HEK293T (cell line): ENCODE results near the gene SURF2.

ENCODE experiments used
- CTCF ChIA-PET: fragments of 350-600 bp; formaldehyde crosslinking; extraction: SDS; loops from one replicate; lab custom pipeline; 2021; ENCODE audit warnings: antibody characterized with exemption, inconsistent platforms; lab: Yijun Ruan, JAX
- POLR2A ChIA-PET: fragments of 350-600 bp; formaldehyde crosslinking; extraction: SDS; loops from one replicate; lab custom pipeline; 2020; ENCODE audit warnings: antibody characterized with exemption, inconsistent platforms; lab: Yijun Ruan, JAX
- DNase-seq: peaks from one replicate; pipeline ENCODE4 v3.0.0; 2012; ENCODE audit warnings: mixed read lengths; ENCODE audit errors: extremely low spot score
- ARNT ChIP-seq: fragments of 450-650 bp; IDR thresholded peaks from 2 replicates; pipeline ENCODE4 v1.6.1; 2017; ENCODE audit warnings: mild to moderate bottlenecking
- BHLHE40 ChIP-seq: fragments of 450-650 bp; IDR thresholded peaks from 2 replicates; pipeline ENCODE4 v1.6.1; 2016; ENCODE audit warnings: mild to moderate bottlenecking, moderate library complexity, borderline replicate concordance
- CTBP1 ChIP-seq: fragments of 450-650 bp; IDR thresholded peaks from 2 replicates; pipeline ENCODE4 v1.6.1; 2016; ENCODE audit warnings: borderline replicate concordance
- ELF4 ChIP-seq: fragments of 450-650 bp; IDR thresholded peaks from 2 replicates; pipeline ENCODE4 v1.6.1; 2017; ENCODE audit warnings: antibody characterized with exemption
- FOXA1 ChIP-seq: fragments of 450-650 bp; IDR thresholded peaks from 2 replicates; pipeline ENCODE4 v1.6.1; 2016; ENCODE audit warnings: mild to moderate bottlenecking
- FOXK2 ChIP-seq: fragments of 450-650 bp; IDR thresholded peaks from 2 replicates; pipeline ENCODE4 v1.6.1; 2016; ENCODE audit warnings: mild to moderate bottlenecking
- FOXM1 ChIP-seq: fragments of 450-650 bp; IDR thresholded peaks from 2 replicates; pipeline ENCODE4 v1.6.1; 2017; ENCODE audit warnings: mild to moderate bottlenecking, borderline replicate concordance
- HDGF ChIP-seq: fragments of 450-650 bp; IDR thresholded peaks from 2 replicates; pipeline ENCODE4 v1.6.1; 2017; ENCODE audit warnings: antibody characterized with exemption, borderline replicate concordance
- L3MBTL2 ChIP-seq: fragments of 450-650 bp; conservative IDR thresholded peaks from 2 replicates; pipeline ENCODE4 v1.6.1; 2016; ENCODE audit warnings: mild to moderate bottlenecking
- LEF1 ChIP-seq: fragments of 450-650 bp; IDR thresholded peaks from 2 replicates; pipeline ENCODE4 v1.6.1; 2017; ENCODE audit warnings: mild to moderate bottlenecking, borderline replicate concordance
- NFRKB ChIP-seq: fragments of 450-650 bp; IDR thresholded peaks from 2 replicates; pipeline ENCODE4 v1.6.1; 2016; ENCODE audit warnings: mild to moderate bottlenecking, moderate library complexity
- PKNOX1 ChIP-seq: fragments of 450-650 bp; IDR thresholded peaks from 2 replicates; pipeline ENCODE4 v1.6.1; 2016
- SP1 ChIP-seq: fragments of 450-650 bp; IDR thresholded peaks from 2 replicates; pipeline ENCODE4 v1.6.1; 2017
- SUZ12 ChIP-seq: fragments of 450-650 bp; IDR thresholded peaks from 2 replicates; pipeline ENCODE4 v1.6.1; 2016; ENCODE audit warnings: mild to moderate bottlenecking
- TARDBP ChIP-seq: fragments of 450-650 bp; IDR thresholded peaks from 2 replicates; pipeline ENCODE4 v1.6.1; 2016
- ZNF384 ChIP-seq: fragments of 450-650 bp; IDR thresholded peaks from 2 replicates; pipeline ENCODE4 v1.6.1; 2016

The SURF2 gene

GRCh38 chr9:133348718-133349573 lies 7.4 kb upstream of the SURF2 start:
- DNase-seq = no peak
- ChIA-PET CTCF (no interaction called here), POLR2A (interaction anchor here (1.0 to 2.1 kb wide), 7 partner anchors 8 to 111 kb away, joined by 3 to 20 read pairs (median 12); partner anchors contain the start of genes CACFD1, STKLD1, SURF1 and SURF2)
- no peak for TF ChIP-seq ARNT
- TF ChIP-seq ELF4 = no peak
- TF ChIP-seq NFRKB = no peak
- no peak for TF ChIP-seq HDGF
- TF ChIP-seq FOXM1 = no peak

- ChIA-PET POLR2A (interaction anchor here (1.0 to 2.8 kb wide), 4 partner anchors 8 to 27 kb away, joined by 3 to 13 read pairs (median 6); partner anchors contain the start of gene STKLD1), CTCF (no interaction called here)
- TF ChIP-seq SP1 = no peak
- TF ChIP-seq FOXM1 = no peak
- TF ChIP-seq L3MBTL2 = no peak
- no peak for TF ChIP-seq HDGF
- TF ChIP-seq PKNOX1 = no peak
- TF ChIP-seq FOXA1 = no peak
- no peak for TF ChIP-seq FOXK2
- TF ChIP-seq CTBP1 = no peak
- TF ChIP-seq ELF4 = no peak
- no peak for DNase-seq
Measured at GRCh38 chr9:133349965-133350616, 6.3 kb upstream of the SURF2 start.

GRCh38 chr9:133351526-133351907 lies 4.8 kb upstream of the SURF2 start:
- ChIA-PET CTCF (interaction anchor here (0.6 to 1.2 kb wide), 5 partner anchors 8 to 166 kb away, joined by 3 to 4 read pairs (median 3); no protein-coding TSS in a partner anchor), POLR2A (interaction anchor here (1.1 to 2.8 kb wide), 4 partner anchors 12 to 108 kb away, joined by 3 to 13 read pairs (median 6); partner anchors contain the start of genes CACFD1 and STKLD1)
- TF ChIP-seq TARDBP = no peak
- TF ChIP-seq LEF1 = no peak
- TF ChIP-seq PKNOX1 = no peak
- no peak for TF ChIP-seq HDGF
- no peak for TF ChIP-seq ARNT
- TF ChIP-seq NFRKB = no peak
- no peak for TF ChIP-seq FOXM1
- no peak for TF ChIP-seq L3MBTL2
- no peak for TF ChIP-seq ZNF384
- no peak for TF ChIP-seq CTBP1
- no peak for TF ChIP-seq ELF4
- TF ChIP-seq BHLHE40 = no peak
- TF ChIP-seq SUZ12 = no peak
- no peak for TF ChIP-seq FOXA1
- DNase-seq = no peak

- no peak for TF ChIP-seq ZNF384
- 0 out of 2 replicates have a peak, but pooled peaks have one; percentile 6 for TF ChIP-seq L3MBTL2
- 0 out of 2 replicates have a peak, but pooled peaks have one; percentile 48 for TF ChIP-seq HDGF
- DNase-seq = peak; percentile 57
- POLR2A ChIA-PET = interaction anchor here (0.6 to 2.8 kb wide), 4 partner anchors 12 to 192 kb away, joined by 3 to 13 read pairs (median 6); partner anchors contain the start of gene STKLD1
- CTCF ChIA-PET = interaction anchor here (0.6 to 0.8 kb wide), 3 partner anchors 20 to 167 kb away, joined by 3 to 4 read pairs (median 3); no protein-coding TSS in a partner anchor
Measured at GRCh38 chr9:133351908-133352634, 4.3 kb upstream of the SURF2 start.

- DNase-seq = no peak
- TF ChIP-seq FOXM1 (no peak), HDGF (no peak), L3MBTL2 (no peak), LEF1 (no peak), NFRKB (no peak), ELF4 (no peak), SP1 (no peak)
- POLR2A ChIA-PET = interaction anchor here (0.6 to 2.8 kb wide), 2 partner anchors 13 to 193 kb away, joined by 3 to 9 read pairs; no protein-coding TSS in a partner anchor
- CTCF ChIA-PET = no interaction called here
Measured at GRCh38 chr9:133352635-133353340, 3.6 kb upstream of the SURF2 start.

GRCh38 chr9:133353548-133353947 lies 2.8 kb upstream of the SURF2 start:
- TF ChIP-seq LEF1 = no peak
- no peak for TF ChIP-seq FOXM1
- no peak for TF ChIP-seq BHLHE40
- no peak for TF ChIP-seq SUZ12
- TF ChIP-seq ARNT = no peak
- TF ChIP-seq SP1 = no peak
- no peak for TF ChIP-seq ELF4
- TF ChIP-seq CTBP1 = no peak
- no peak for TF ChIP-seq HDGF
- no peak for TF ChIP-seq TARDBP
- TF ChIP-seq FOXA1 = no peak
- TF ChIP-seq L3MBTL2 = no peak
- no peak for TF ChIP-seq NFRKB
- no peak for TF ChIP-seq ZNF384
- no peak for TF ChIP-seq PKNOX1
- TF ChIP-seq FOXK2 = no peak
- no peak for DNase-seq
- ChIA-PET POLR2A (interaction anchor here (1.0 to 1.3 kb wide), 3 partner anchors 14 to 51 kb away, joined by 3 to 4 read pairs (median 3); no protein-coding TSS in a partner anchor), CTCF (no interaction called here)
